CD4-positive, alpha-beta T cell treated with Interleukin-15 for 1 hour (primary cell): ENCODE measurements around the gene CELF3.

ENCODE experiments used
- DNase-seq: peaks from one replicate; pipeline ENCODE4 v3.0.0-alpha.2; 2020

Gene CELF3

DNA sequence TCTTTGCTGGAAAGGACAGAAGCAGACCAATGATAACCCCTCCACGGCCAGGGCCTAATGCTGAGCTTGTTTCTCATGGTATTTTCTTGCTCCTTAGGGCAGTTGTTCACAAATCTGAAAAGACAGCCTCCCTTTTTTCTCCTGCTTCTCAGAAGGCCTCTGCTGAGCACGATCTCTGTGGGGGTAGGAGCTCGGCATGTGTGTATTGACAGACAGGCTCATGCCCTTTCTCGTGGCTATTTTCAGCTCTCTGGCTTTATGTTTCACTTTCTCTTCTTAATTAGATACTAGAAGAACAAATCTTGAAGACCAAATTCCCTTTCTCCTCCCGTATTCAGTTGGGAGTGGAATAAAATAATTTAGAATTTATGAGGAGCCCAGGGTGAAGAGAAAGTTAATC is 4.0 kb upstream of the CELF3 start:
- DNase-seq, result no peak

DNA sequence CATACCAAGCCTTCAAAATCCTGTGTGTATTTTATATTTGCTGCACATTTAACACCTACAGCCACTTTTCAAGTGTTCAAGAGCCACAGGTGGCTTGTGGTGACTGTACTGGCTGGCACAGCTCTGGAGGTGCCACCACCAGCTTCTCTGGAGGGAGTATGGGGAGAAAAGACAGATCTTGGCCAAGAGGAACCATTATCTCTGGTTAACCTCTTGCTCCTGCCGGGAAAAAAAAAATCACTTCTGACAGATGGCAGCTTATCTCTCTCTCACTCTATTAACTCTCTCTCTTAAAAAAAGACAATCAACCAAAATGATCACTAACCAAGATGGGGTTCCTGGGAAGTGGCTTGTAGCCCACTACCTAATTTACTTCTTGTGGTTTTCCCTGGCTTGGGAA is 3.5 kb upstream of the CELF3 start:
- DNase-seq, result no peak

DNA sequence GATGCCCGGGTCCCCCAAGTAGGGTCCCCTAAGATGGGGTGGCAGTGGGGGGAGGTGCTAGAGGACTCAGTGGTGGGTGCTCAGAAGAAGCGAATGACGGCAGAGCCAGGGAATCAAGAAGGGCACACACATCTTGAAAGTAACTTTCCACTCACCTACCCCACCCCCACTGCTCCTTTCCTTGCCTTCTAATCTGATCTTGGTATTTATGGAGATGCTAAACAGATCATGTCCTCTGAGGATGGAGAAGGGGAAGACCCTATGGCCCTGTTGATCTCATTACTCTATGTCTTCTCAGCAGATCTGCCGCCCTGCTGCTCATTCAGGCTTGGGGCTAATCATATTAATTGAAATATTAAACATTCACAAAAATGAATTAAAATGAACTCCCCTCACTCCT is 2.1 kb upstream of the CELF3 start:
- no peak for DNase-seq

DNA sequence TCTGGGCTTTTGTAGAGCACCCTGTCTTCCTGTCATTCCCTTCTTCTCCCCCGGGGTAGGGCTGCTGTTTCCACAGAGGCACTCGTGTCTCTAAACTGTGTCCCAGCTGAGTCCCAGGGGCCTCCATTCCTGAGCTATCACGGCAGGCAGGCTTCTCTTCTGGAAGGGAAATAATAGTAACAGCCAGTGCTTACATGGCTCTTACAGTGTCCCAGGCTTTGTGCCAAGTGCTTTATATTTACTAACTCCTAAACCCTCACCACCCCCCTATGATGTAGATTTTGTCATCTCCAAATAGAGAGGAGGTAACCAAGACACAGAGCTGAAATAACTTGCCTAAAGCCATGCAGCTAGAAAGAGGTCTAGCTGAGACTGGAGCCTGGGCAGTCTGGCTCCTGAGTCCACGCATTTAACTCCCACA is 1.4 kb upstream of the CELF3 start:
- DNase-seq, result no peak

DNA sequence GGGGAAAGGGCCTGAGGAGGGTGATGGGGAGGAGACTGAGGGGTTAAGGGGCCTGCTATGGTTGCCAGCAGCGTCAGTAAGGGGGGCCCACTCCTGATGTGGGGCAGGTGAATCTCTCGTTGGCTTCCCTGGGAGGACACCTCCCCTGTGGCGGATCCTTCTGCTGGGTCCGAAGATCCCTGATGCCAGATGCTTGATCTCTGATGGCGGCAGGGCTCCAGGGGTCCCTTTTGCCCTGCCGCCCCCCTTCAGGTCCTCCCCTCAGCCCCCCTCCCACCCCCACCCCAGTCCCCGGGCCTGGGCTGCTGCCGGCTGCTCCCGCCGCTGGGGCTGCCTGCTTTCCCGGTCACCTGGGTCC is 219 bp downstream of the CELF3 start:
- DNase-seq, result no peak

DNA sequence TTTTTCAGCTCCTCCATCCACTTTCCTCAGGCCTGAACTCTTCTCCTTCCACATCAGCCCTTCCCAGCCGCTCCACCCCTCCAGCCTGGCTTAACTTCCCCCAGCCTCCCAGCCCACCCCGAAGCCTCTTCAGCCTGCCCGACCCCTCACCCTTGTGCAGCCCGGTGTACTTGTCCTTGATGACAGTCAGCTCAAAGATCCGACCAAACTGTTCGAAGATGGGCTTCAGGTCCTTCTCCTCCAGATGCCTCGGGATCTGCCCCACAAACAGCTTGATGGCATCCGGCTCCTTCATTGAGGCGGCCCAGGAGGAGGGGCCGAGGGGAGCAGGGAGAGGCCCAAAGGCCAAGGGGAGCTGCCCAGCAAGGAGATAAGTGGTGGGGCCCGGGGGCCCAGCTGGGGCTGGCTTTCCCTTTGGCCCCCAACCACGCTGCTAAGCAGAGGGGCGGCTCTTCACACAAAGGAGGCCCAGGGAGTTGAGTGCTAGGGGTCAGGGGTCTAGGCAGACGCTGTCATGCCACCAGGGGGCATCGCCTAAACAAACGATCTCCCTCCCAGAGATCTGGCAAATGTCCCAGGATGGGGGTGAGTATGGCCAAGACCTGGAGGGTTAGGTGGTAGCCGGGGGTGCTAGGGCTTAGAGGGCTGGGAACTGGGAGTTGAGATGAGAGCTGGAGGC is 738 bp downstream of the CELF3 start:
- no peak for DNase-seq

DNA sequence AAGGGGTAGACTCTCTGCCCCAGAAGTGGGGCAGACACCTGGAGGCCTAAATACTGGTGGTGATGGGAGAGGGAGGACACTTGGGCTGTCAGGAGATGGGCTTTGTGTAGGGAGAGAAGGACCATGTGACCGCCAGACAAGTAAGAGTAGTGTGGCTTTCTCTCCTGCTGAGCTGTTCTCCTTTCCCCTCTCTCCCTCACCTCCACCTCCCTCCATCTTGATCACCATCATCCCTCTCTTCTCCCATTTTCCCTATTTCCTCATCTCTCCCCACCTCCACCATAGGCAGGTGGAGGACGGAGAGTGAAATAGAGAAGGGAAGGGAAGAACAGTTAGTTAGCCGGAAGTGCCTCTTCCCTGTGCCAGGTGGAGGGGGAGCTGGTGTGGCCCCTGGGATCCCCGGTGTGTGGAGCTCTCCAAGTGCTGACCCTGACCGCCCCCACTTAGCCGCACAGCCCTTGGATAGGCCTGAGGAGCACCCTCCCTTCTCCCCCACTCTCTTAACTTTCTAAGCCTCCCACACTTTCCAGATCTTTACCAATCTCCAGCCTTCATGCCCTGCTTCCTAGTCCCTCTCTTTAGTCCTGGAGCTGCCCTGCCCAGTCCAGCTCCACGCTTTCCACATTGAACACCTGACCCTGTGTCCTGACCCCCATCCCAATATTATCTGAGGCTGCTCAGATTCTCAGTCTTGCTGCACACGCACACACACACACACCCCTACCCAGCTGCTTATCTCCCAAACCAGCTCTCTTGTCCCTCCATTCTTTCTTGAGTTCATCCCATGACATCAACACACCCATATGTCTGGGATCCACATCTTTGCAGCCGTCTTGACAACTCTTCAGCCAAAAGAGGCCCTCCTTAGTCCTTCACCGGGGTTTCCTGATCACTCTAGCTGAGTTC is 1.5 kb downstream of the CELF3 start:
- DNase-seq, result no peak

DNA sequence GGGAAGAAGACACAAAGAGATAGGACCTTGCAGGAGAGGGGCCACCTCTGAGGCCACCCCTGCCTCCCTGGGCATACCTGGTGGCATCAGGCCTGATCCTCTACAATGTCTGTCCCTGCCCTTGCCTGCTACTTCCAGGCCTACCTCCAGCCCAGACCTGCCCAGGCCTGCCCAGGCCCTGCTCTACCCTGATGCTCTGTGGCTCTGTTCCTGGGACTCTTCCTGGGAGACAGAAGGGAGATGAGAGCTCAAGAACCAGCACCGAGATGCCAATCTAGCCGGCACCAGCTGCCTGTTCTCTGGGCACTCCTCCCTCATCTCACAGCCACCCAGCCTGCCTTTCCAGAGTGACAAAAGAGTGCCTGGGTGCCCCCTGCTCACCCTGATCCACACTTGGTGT is 2.7 kb downstream of the CELF3 start:
- no peak for DNase-seq

DNA sequence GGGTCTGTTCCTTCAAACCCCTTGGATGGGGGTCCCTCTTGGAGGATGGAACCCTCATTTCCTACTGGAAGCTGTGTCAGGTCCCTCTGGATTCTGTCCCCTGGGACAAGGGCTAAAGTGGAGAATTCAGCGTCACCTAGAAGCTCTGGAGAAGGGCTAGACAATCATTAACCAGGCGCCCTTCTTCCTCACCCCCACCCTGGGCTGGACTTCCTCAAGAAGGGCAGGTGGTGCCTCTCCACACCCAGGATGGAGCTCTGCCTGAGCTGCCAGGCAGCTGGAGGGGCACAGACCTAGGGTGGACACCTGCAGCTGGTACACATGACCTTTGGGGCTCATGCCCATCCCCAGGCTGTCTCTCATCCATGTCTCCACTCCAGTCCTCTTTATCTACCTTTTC is 3.6 kb downstream of the CELF3 start:
- no peak for DNase-seq

DNA sequence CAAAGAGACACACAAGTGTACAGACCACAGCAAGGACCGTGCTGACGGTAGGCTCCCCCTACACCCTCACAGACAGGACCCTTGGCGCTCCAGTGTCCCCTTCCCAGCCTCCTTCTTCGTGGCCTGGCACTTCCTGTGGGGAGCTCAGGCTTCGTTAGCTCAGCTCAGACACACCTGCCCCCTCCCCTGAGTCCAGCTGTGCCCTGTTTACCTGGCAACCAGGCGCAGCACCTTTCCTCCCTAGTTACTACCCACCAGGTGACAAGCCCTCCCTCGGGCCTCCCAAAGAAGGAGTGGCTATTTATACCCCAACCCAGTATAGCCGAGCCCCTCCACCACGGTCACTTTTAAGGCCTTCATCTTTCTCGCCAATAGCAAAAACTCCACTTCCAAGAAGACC is 4.7 kb downstream of the CELF3 start:
- no peak for DNase-seq

DNA sequence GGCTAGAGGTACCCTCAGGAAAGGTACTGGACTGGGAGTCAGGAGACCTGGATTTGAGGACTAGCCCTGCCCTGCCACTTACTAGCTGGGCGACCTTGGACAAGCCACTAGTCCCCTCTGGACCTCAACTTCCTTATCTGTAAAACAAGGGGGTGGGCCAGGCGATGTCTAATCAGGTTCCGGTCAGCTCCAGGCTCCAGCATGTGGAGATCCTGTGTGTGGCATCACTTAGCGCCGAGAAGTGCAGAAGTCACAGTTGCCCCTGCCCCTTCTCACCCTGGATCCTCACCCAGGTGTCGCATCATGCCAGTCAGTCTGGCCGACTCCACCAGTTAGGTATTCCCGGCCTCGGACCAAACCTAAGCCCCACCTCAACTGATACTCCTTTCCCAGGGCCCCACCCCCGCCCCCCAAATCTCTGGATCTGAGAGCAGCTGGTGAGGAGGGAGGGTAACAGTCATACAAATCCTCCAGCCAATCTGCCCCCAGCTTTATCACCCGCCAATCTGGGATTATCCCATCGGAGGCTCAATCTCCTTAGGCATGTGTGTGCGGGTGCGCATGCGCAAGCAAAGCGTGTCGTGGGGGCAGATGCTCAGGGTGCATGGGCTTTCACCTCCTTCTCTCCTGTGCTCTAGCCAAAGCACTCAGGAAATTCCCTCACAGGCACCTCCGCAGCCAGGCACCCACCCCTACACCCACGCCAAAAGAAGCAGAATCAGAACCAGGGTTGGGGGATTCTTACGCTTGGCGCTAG is 5.4 kb downstream of the CELF3 start:
- DNase-seq, result no peak

DNA sequence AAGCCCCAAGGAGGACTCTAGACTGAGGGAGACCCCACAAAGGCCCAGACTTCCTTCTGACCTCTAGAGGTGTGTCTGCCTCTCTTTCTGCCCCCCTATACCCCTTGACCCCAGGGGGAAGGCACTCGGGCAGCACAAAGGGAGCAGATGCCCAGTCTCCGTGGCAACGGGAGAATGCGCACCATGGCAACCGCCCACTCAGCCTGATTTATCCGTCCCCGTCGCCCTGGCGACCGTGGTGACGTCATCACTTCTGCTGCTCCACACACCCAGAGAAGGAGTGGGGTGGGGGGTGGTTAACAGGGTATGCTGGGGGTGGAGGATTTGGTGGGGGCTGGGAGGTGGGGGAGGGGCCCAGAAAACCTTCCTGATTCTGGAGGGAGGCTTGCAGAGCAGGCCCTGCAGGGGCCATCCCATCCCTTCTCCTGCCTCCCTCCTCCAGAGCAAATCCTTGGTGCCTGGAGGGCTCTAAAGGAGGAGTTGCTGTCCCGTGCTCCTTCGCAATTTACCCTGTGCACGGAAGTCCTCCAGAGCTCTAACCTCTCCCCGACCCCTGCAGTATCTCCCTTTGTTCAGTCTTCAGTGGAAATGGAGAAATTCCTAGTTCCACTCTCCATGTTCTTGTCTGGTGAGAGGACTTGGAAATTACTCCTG is 6.3 kb downstream of the CELF3 start:
- peak; percentile 26 for DNase-seq

DNA sequence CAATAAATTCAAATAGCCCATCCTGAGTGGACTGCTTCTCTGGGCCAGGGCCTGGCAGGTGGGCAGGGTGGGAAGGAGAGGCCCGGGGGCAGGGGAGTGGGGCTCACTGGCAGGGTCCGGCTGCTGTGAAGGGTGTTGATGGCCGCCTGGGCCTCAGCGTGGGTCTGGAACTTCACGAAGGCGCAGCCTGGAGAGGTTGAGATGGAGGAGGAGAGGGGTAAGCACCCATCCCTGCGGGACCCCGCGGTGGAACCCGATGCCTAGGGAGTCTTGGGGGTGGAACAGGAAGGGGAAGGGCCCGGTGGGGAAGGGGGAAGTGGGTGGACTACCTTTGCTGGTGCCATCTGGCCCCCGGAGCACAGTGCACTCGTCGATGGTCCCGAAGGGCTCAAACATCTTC is 7.7 kb downstream of the CELF3 start:
- DNase-seq, result no peak

DNA sequence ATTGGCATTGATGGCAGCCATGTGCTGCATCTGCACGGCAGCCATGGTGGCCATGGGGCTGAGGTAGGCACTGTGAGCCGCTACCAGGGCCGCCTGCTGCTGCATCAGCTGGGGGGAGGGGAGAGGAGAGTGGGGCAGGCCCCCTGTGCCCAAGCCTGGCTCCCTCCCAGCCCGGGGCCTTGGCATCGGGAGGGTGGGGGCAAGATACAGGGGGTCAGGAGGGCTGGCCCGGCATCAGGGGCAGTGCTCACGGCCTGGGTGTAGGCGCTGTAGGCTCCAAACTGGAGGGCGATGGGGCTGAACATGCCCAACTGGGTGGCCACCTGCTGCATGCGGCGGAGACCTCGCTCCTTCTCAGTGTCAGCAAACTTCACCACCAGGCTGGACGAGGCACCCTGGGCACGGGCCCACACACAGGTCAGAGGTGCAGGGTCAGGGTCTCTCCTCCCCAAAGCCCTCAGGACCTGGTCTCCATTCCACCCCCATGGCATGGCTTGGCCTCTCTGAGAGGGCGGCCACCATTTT is 9.0 kb downstream of the CELF3 start:
- no peak for DNase-seq

DNA sequence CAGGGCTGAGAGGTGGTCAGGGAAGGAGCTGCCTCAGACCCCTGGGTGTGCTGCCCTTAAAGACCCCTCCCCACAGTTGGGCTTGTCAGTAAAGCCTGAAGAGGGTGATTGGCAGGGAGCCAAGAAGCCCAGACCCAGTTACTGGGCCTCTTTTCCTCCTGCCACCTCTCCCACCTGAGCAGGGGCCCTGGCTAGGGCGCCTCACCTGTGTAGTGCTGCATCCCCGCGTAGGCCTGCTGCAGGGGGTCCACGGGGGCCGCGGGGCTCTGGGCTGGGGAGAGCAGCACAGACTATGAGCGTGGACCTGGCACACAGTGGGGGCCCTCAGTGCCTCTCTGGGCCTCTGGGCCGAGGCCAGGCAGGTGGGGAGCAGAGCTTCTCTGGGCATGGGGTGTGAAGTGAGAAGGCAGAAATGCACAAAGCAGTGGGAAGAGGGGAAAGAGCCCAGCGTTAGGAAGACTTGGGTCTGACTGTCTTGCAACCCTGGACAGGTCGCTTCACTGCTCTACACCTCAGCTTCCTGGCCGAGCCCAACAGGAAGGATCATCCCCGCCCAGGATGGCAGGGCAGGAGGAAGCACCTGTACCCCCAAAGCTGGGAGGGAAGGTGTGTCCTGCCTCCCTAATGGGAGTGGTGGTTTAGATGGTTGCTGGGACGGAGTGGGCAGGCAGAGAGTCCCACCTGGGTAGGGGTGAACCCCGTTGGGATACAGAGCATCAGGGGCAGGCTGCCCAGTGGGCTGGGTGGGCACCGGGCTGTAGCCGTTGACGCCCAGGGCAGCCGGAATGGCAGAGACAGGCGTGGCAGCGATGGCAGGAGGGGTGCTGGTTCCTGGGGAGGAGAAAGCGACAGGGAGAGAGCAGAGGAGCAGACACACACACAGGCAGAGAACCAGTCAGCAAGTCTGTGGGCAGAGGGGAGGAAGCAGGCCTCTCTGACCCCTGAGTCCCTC is 9.9 kb downstream of the CELF3 start:
- DNase-seq, result no peak

DNA sequence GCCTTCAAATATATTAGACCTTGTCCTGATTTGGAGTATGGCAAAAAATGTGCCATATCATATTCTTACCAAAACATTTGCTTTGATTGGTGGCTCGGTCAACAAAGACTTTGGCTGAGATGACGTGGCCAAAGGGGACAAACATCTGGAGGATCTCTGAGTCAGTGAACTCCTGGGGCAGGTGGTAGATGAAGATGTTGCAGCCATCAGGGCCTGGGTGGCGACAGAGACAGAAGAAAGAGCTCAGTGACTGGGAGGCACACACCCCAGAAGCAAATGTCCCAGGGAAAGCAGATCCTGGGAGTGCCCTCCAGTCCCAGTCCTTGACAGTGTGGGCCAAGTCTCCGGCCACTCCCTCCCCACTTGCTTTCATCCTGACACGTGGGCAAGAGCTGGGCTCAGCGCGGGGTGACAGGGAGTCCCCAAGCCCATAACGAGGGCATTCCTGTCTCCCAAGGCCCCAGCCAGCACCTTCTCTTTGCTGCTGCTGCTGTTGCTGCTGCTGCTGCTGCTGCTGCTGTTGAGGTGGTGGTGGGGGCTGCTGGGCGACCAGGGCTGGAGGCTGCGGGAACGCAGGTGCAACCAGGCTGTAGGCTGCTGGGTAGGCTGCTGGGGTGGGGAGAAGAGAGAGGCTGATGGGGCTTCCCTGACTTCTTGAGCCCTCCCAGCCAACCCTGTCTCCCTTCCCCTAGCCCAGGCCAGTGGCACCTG is 10.7 kb downstream of the CELF3 start:
- no peak for DNase-seq

DNA sequence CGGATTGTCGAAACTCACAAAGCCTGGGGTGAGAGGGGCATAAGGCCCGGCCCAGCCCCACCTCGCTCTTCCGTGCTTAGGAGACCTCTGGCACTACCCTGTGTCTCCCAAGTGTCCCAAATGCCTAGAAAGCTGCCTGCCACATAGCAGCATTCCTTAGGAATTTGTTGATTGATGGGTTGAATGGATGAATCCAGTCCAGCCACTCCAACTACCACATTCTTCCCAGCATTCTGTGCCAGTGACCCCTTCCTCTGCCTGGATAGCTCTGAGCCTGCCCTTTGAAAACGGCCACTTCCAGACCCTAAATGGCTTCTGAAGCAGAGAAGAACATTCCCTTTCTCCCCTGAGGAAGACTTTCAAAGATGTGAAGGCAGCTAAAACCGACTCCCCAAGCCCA is 11.5 kb downstream of the CELF3 start:
- no peak for DNase-seq

DNA sequence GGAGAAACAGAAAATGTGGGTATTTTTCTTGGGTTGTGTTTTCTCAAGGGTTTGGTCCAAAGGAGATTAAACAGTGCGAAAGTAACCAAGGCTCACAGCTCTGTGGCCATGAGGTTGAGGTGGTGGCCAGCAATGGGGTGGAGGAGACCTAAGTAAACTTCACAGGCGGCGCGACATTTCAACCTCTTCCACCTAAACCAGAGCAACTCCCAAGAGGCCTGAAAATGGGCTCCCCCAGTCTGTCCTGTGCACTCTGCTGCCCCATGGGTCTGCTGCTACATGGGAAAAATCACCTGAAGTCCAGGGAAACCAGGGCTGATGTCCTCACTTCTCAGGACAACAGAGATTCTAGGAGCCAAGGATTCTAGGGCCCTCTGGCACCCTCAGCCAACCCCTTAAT is 12.4 kb downstream of the CELF3 start:
- no peak for DNase-seq

DNA sequence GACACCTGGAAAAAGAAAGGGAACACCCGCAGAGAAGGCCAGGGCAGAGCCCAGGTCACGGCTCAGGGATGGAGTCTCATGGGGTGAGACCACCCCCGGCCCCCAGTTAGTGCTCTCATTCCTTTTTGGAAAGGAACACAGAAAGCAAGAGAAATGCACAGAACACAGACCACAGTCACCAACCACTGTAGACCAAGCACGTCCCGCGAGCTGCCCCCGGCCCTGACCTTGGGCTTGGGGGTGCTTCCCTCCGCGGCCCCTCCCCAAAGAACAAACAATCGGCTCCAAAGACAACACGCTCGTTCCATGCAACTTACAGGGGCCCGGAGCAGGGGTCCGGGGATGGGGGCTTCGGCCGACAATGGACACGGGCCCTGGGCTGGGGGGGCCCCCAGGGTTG is 12.8 kb downstream of the CELF3 start:
- DNase-seq, result no peak

DNA sequence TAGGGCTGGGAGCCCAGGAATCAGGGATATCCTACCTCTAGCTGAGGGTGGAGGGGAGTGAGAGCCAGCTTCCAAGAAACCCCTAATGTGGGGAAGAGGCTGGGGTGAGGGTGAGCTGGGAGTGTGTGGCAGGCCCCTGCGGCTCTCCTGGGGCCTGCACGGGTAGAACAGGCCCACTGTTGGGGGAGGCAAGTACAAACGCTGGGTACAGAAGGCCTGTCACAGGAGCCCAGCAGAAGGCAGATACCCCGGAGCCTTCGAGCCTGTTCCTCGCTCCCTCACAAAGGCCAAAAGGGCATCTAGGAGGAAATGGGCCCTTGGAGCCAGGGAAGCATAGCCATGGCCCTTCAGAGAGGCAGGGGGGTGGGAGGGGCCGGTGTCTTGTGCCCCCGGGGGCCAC is 13.7 kb downstream of the CELF3 start:
- DNase-seq, result no peak

DNA sequence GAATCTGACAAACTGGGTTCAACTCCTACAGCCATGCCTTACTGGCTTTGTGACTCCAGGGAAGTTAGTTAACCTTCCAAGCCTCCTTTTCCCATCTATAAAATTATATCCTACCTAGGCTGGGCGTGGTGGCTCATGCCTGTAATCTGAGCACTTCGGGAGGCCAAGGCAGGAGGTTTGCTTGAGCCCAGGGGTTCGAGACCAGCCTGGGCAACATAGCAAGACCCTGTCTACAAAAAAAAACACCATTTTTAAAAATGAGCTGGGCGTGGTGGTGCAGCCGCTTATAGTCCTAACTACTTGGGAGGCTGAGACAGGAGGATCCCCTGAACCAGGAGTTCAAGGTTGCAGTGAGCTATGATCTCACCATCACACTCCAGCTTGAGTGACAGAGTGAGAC is 15.1 kb downstream of the CELF3 start:
- no peak for DNase-seq
